HFFc6 (cell line): ENCODE data around the gene NYNRIN. TPM values are rescaled to one million over a fixed set of nuclear protein-coding genes. Genes with fewer than 3 reads are reported as not detected.

Experiments
- DNase-seq: peaks from one replicate; pipeline ENCODE4 v3.0.0-alpha.2; 2018
- H3K27ac Mint-ChIP-seq: 2 replicates; pipeline ENCODE4 v1.8.0; 2020; ENCODE audit warnings: mild to moderate bottlenecking, mixed read lengths
- H3K27me3 Mint-ChIP-seq: 2 replicates; pipeline ENCODE4 v1.8.0; 2021; ENCODE audit warnings: mild to moderate bottlenecking, moderate library complexity, mixed read lengths; ENCODE audit not compliant: insufficient read depth
- H3K36me3 Mint-ChIP-seq: 2 replicates; pipeline ENCODE4 v1.8.0; 2021; ENCODE audit warnings: low read depth, mixed read lengths
- H3K4me1 Mint-ChIP-seq: 2 replicates; pipeline ENCODE4 v1.8.0; 2020; ENCODE audit warnings: low read depth, mixed read lengths
- H3K4me3 Mint-ChIP-seq: 2 replicates; pipeline ENCODE4 v1.8.0; 2020; ENCODE audit warnings: mild to moderate bottlenecking, moderate library complexity, mixed read lengths
- H3K9me3 Mint-ChIP-seq: 2 replicates; pipeline ENCODE4 v1.8.0; 2020; ENCODE audit warnings: mild to moderate bottlenecking, mixed read lengths
- total RNA-seq, 6 experiments: library from RNA; stranded (reverse); fragmentation: NEBNext Ultra II Directional; extraction: Animal tissue kit (Norgen Biotek cat#: 25700); gene quantifications; 2 replicates in 1 of 6; 3 replicates in 5 of 6; pipeline ENCODE4 v1.2.3, GENCODE V29; 2021
- TF ChIP-seq, protein P1 (sequence below): fragments of 200-600 bp; sonication (generic); IDR thresholded peaks from 2 replicates; pipeline ENCODE4 v1.5.0; 2021; ENCODE audit warnings: antibody characterized with exemption, mild to moderate bottlenecking

Gene NYNRIN
- total RNA-seq, 6 experiments from 2014 or later, result 3.9 to 6.3 (median 4.1) TPM

GRCh38 chr14:24390701-24391468 is 7.9 kb upstream of the NYNRIN start:
- H3K27ac Mint-ChIP-seq, result no peak overlapping the region
- TF ChIP-seq, protein P1, sequence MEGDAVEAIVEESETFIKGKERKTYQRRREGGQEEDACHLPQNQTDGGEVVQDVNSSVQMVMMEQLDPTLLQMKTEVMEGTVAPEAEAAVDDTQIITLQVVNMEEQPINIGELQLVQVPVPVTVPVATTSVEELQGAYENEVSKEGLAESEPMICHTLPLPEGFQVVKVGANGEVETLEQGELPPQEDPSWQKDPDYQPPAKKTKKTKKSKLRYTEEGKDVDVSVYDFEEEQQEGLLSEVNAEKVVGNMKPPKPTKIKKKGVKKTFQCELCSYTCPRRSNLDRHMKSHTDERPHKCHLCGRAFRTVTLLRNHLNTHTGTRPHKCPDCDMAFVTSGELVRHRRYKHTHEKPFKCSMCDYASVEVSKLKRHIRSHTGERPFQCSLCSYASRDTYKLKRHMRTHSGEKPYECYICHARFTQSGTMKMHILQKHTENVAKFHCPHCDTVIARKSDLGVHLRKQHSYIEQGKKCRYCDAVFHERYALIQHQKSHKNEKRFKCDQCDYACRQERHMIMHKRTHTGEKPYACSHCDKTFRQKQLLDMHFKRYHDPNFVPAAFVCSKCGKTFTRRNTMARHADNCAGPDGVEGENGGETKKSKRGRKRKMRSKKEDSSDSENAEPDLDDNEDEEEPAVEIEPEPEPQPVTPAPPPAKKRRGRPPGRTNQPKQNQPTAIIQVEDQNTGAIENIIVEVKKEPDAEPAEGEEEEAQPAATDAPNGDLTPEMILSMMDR, result no peak

GRCh38 chr14:24392325-24393091 is 6.3 kb upstream of the NYNRIN start:
- TF ChIP-seq, protein P1, result no peak; the same call in 1 of the 2 replicates
- H3K4me3 Mint-ChIP-seq, result no peak overlapping the region
- peak; percentile 30 for DNase-seq
- no peak overlapping the region for H3K27ac Mint-ChIP-seq
- H3K36me3 Mint-ChIP-seq, result no peaks in the 10 kb centered on the region
- peaks cover 29% of the 10 kb centered on the region for H3K4me1 Mint-ChIP-seq
- peaks cover 9% of the 10 kb centered on the region for H3K27me3 Mint-ChIP-seq
- H3K9me3 Mint-ChIP-seq, result no peaks in the 10 kb centered on the region

More at GRCh38 chr14:24390701-24391468, 7.9 kb upstream of the NYNRIN start:
- H3K4me3 Mint-ChIP-seq, result no peak overlapping the region
- peaks cover 10% of the 10 kb centered on the region for H3K27me3 Mint-ChIP-seq
- H3K36me3 Mint-ChIP-seq, result no peaks in the 10 kb centered on the region
- H3K4me1 Mint-ChIP-seq, result peaks cover 18% of the 10 kb centered on the region
- H3K9me3 Mint-ChIP-seq, result no peaks in the 10 kb centered on the region
- DNase-seq, result no peak

GRCh38 chr14:24394275-24394674 is 4.5 kb upstream of the NYNRIN start:
- TF ChIP-seq, protein P1, result no peak
- Mint-ChIP-seq H3K9me3 (no peaks in the 10 kb centered on the region), H3K4me3 (no peak overlapping the region), H3K4me1 (peaks cover 26% of the 10 kb centered on the region), H3K36me3 (no peaks in the 10 kb centered on the region), H3K27me3 (peaks cover 9% of the 10 kb centered on the region), H3K27ac (no peak overlapping the region)
- DNase-seq, result no peak

DNA sequence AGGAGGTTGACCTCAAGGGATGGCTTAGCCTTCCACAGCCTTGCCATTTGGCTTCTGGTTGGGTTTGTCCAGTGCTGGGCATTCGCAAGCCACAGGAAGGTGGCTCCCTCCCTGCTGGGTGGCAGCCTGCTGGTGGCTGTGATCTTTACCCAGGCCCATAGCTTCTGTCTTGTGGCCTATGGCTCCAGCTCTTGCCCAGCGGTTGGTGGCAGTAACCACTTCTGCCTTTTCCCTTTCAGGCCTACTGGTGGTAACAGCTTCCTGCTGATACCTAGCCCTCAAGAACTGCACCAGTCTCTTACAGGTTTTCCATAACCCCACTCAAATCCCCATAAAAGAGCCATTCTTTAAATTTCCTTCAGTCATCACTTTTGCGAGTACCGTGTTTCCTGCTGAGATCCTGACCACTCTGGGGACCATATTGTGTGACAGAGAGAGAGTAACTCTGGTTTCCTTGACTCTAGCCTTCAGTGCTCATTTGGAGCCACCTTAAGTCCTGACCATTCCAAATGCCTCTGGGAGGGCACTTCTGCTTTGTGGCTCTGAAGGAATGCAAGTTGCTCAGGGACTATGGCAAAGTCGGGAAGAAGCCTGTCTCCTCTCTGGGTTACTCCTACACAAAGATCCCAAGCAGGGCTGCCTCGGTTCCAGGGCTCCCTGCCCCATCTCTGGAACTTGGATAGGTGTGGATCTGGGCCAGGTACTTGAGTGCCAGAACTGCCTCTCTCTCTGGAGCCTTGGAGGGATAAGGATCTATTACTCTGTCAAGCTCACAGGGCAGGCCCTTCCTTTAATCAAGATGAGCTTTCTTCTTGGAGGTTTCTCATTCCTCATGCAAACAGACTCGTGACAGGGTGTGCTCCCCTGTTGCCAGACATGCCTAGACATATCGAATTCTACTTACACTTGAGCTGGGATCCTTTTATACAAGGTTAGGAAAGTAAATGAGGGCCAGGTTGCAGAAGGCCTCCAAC is 2.9 kb upstream of the NYNRIN start:
- Mint-ChIP-seq H3K9me3 (no peaks in the 10 kb centered on the region), H3K27me3 (peaks cover 7% of the 10 kb centered on the region), H3K4me3 (no peak overlapping the region), H3K27ac (peak overlapping the region; percentile 45; the same call in 1 of the 2 replicates), H3K36me3 (no peaks in the 10 kb centered on the region), H3K4me1 (peaks cover 27% of the 10 kb centered on the region)
- no peak for DNase-seq
- TF ChIP-seq, protein P1, result no peak

- no peaks in the 10 kb centered on the region for H3K36me3 Mint-ChIP-seq
- DNase-seq, result no peak
- H3K27ac Mint-ChIP-seq, result no peak overlapping the region
- peaks cover 9% of the 10 kb centered on the region for H3K27me3 Mint-ChIP-seq
- no peaks in the 10 kb centered on the region for H3K9me3 Mint-ChIP-seq
- peaks cover 22% of the 10 kb centered on the region for H3K4me1 Mint-ChIP-seq
- no peak overlapping the region; the same call in 1 of the 2 replicates for H3K4me3 Mint-ChIP-seq
- TF ChIP-seq, protein P1, result no peak
These were observed 1.0 kb upstream of the NYNRIN start for GRCh38 chr14:24397639-24398292.
